Suprapubic skin (tissue), 4 donors: ENCODE measurements around the gene TMPRSS11D. TPM values are rescaled to one million over a fixed set of nuclear protein-coding genes. Genes with fewer than 3 reads are reported as not detected.

Experiments used
- DNase-seq, 2 donors: peaks; one replicate each; pipeline ENCODE4 v3.0.0-alpha.2; 2019; ENCODE audit warnings: low spot score in 2 of 2
- H3K27ac ChIP-seq: fragments of 200-600 bp; sonication (generic); one replicate; pipeline ENCODE4 v1.5.1; 2019
- H3K27me3 ChIP-seq: fragments of 200-600 bp; sonication (generic); one replicate; pipeline ENCODE4 v1.5.1; 2019
- H3K36me3 ChIP-seq: fragments of 200-600 bp; sonication (generic); one replicate; pipeline ENCODE4 v1.5.1; 2019
- H3K4me1 ChIP-seq: fragments of 200-600 bp; sonication (generic); one replicate; pipeline ENCODE4 v1.5.1; 2019
- H3K4me3 ChIP-seq: fragments of 200-600 bp; sonication (generic); one replicate; pipeline ENCODE4 v1.5.1; 2019; ENCODE audit warnings: mild to moderate bottlenecking
- H3K9me3 ChIP-seq: fragments of 200-600 bp; sonication (generic); one replicate; pipeline ENCODE4 v1.5.1; 2019
- CTCF ChIP-seq, 2 donors: fragments of 200-600 bp in 1 of 2; fragments of 450-650 bp in 1 of 2; sonication (generic) in 1 of 2; IDR thresholded peaks; one replicate each; pipeline ENCODE4 v1.5.1; 2016 to 2019; ENCODE audit warnings: antibody characterized with exemption in 2 of 2, mild to moderate bottlenecking in 1 of 2, moderate library complexity in 1 of 2
- EP300 ChIP-seq: sonication (generic); formaldehyde crosslinking; IDR thresholded peaks from one replicate; pipeline ENCODE4 v1.6.1; 2017; ENCODE audit warnings: antibody characterized with exemption
- POLR2A ChIP-seq, 2 donors: fragments of 450-650 bp; IDR thresholded peaks; one replicate each; pipeline ENCODE4 v1.6.1; 2017; ENCODE audit warnings: antibody characterized with exemption in 2 of 2, mild to moderate bottlenecking in 2 of 2, moderate library complexity in 2 of 2
- POLR2AphosphoS5 ChIP-seq, 3 donors: sonication (generic); formaldehyde crosslinking; IDR thresholded peaks; one replicate each; pipeline ENCODE4 v1.6.1; 2017; ENCODE audit warnings: antibody characterized with exemption in 3 of 3
- WGBS: methylation state at CpG from one replicate; pipeline ENCODE4 v1.1.5; 2018; 5-methylcytosine and 5-hydroxymethylcytosine counted together
- total RNA-seq, 4 donors: library from RNA; depleted of rRNA; stranded (reverse); fragments of >200 nt; gene quantifications; one replicate each; pipeline ENCODE4 v1.1.0, GENCODE V29; 2016

TMPRSS11D gene
- under 1 TPM in 2 of 4 donors, not detected in 2; 0.72 to 0.73 TPM for total RNA-seq

GRCh38 chr4:67883902-67884301 lies at the start of gene TMPRSS11D:
TSS of gene TMPRSS11D (minus strand) at chr4:67884002. CDS start at chr4:67883933, 69 bp downstream.
- WGBS: 61% methylated on average over 1 of the region's 1 CpG
- Histone ChIP-seq H3K27me3 (no peaks in the 10 kb centered on the region), H3K4me1 (peaks cover 6% of the 10 kb centered on the region), H3K4me3 (no peak within 1 kb of the TSS), H3K9me3 (no peaks in the 10 kb centered on the region), H3K27ac (no peak within 1 kb of the TSS), H3K36me3 (no peaks in the 10 kb centered on the region)
- TF ChIP-seq POLR2A (IDR thresholded peaks at IDR 0.05): no peak
- TF ChIP-seq POLR2AphosphoS5 (IDR thresholded peaks at IDR 0.05): no peak
- TF ChIP-seq EP300: no peak
- DNase-seq: no peak

GRCh38 chr4:67933038-67933437 lies 49.2 kb upstream of the TMPRSS11D start:
- WGBS: 87% methylated on average over 5 of the region's 5 CpGs
- no peak overlapping the region for H3K27ac ChIP-seq

GRCh38 chr4:67931256-67931655 lies 47.5 kb upstream of the TMPRSS11D start:
- DNase-seq: no peak
- Histone ChIP-seq H3K27ac (no peak overlapping the region), H3K27me3 (no peaks in the 10 kb centered on the region), H3K4me3 (no peak overlapping the region), H3K4me1 (no peaks in the 10 kb centered on the region), H3K9me3 (no peaks in the 10 kb centered on the region), H3K36me3 (no peaks in the 10 kb centered on the region)
- no peak for TF ChIP-seq EP300
- TF ChIP-seq CTCF (IDR thresholded peaks at IDR 0.05): no peak
- TF ChIP-seq POLR2A (IDR thresholded peaks at IDR 0.05): no peak
- no peak for TF ChIP-seq POLR2AphosphoS5 (IDR thresholded peaks at IDR 0.05)
- 53% methylated on average over 3 of the region's 3 CpGs for WGBS

More at GRCh38 chr4:67933038-67933437, 49.2 kb upstream of the TMPRSS11D start:
- DNase-seq: no peak
- no peaks in the 10 kb centered on the region for H3K4me1 ChIP-seq
- H3K27me3 ChIP-seq: no peaks in the 10 kb centered on the region
- no peaks in the 10 kb centered on the region for H3K36me3 ChIP-seq
- no peaks in the 10 kb centered on the region for H3K9me3 ChIP-seq
- TF ChIP-seq POLR2AphosphoS5 (IDR thresholded peaks at IDR 0.05) (no peak), POLR2A (IDR thresholded peaks at IDR 0.05) (no peak), CTCF (IDR thresholded peaks at IDR 0.05) (no peak), EP300 (no peak)
- no peak overlapping the region for H3K4me3 ChIP-seq

- no peaks in the 10 kb centered on the region for H3K9me3 ChIP-seq
- no peak for DNase-seq
- no peak overlapping the region for H3K4me3 ChIP-seq
- no peak overlapping the region for H3K27ac ChIP-seq
- WGBS: 50% methylated on average over 3 of the region's 3 CpGs
- H3K36me3 ChIP-seq: no peaks in the 10 kb centered on the region
- no peak for TF ChIP-seq CTCF (IDR thresholded peaks at IDR 0.05)
- TF ChIP-seq EP300: no peak
- TF ChIP-seq POLR2AphosphoS5 (IDR thresholded peaks at IDR 0.05): no peak
- no peak for TF ChIP-seq POLR2A (IDR thresholded peaks at IDR 0.05)
- no peaks in the 10 kb centered on the region for H3K27me3 ChIP-seq
- H3K4me1 ChIP-seq: no peaks in the 10 kb centered on the region
Measured at GRCh38 chr4:67929426-67929825, 45.6 kb upstream of the TMPRSS11D start.

GRCh38 chr4:67928546-67928945 lies 44.7 kb upstream of the TMPRSS11D start:
- TF ChIP-seq POLR2A (IDR thresholded peaks at IDR 0.05) (no peak), POLR2AphosphoS5 (IDR thresholded peaks at IDR 0.05) (no peak), CTCF (IDR thresholded peaks at IDR 0.05) (no peak), EP300 (no peak)
- DNase-seq: no peak
- WGBS: 52% methylated on average over 3 of the region's 3 CpGs
- Histone ChIP-seq H3K4me1 (no peaks in the 10 kb centered on the region), H3K27me3 (no peaks in the 10 kb centered on the region), H3K27ac (no peak overlapping the region), H3K36me3 (no peaks in the 10 kb centered on the region), H3K9me3 (no peaks in the 10 kb centered on the region), H3K4me3 (no peak overlapping the region)

- Histone ChIP-seq H3K27me3 (no peaks in the 10 kb centered on the region), H3K4me3 (no peak overlapping the region), H3K9me3 (no peaks in the 10 kb centered on the region), H3K27ac (no peak overlapping the region), H3K36me3 (no peaks in the 10 kb centered on the region), H3K4me1 (no peaks in the 10 kb centered on the region)
- TF ChIP-seq CTCF (IDR thresholded peaks at IDR 0.05) (no peak), POLR2A (IDR thresholded peaks at IDR 0.05) (no peak), POLR2AphosphoS5 (IDR thresholded peaks at IDR 0.05) (no peak), EP300 (no peak)
- 100% methylated on average over 1 of the region's 3 CpGs for WGBS
- no peak for DNase-seq
Measured at GRCh38 chr4:67927251-67927650, 43.4 kb upstream of the TMPRSS11D start.
